PC-9 (cell line): ENCODE data around the gene SLC25A21. TPM values are rescaled to one million over a fixed set of nuclear protein-coding genes. Genes with fewer than 3 reads are reported as not detected.
A peak's percentile ranks its signal among the peaks of the same experiment; 100 is the strongest.

ENCODE experiments used
- Bru-seq: library from RNA; stranded (reverse); fragments of 400-500 nt; gene quantifications from one replicate; lab custom pipeline; 2021; lab: Mats Ljungman, UMichigan
- BruChase-seq, 2 experiments: library from RNA; stranded (reverse); fragments of 400-500 nt; gene quantifications; one replicate each; lab custom pipeline; 2021; lab: Mats Ljungman, UMichigan
- BruUV-seq: library from RNA; stranded (reverse); fragments of 400-500 nt; replicated peaks from 2 replicates; lab custom pipeline; 2021; lab: Mats Ljungman, UMichigan
- CTCF ChIA-PET: fragments of 300-600 bp; sonication (Branson Sonifier 250); formaldehyde crosslinking; loops from one replicate; lab custom pipeline; 2022; ENCODE audit warnings: antibody characterized with exemption; lab: Charles Lee
- POLR2A ChIA-PET: fragments of 300-600 bp; sonication (Branson Sonifier 250); formaldehyde crosslinking; loops from one replicate; lab custom pipeline; 2022; ENCODE audit warnings: antibody characterized with exemption; ENCODE audit not compliant: unreplicated experiment; lab: Charles Lee
- DNase-seq, 2 experiments: peaks; one replicate each; pipeline versions ENCODE4 v3.0.0 to v3.0.0-alpha.2; 2015 to 2022; ENCODE audit warnings: mixed read lengths in 1 of 2
- H2AFZ ChIP-seq: fragments of 200-600 bp; sonication (generic); 2 replicates; pipeline ENCODE4 v1.8.1; 2017; ENCODE audit warnings: antibody characterized with exemption
- H3F3A ChIP-seq: fragments of 200-600 bp; sonication (generic); 2 replicates; pipeline ENCODE4 v1.8.1; 2017; ENCODE audit warnings: antibody characterized with exemption, mild to moderate bottlenecking, low read depth; ENCODE audit not compliant: insufficient read depth
- H3K27ac ChIP-seq: fragments of 200-600 bp; sonication (generic); 2 replicates; pipeline ENCODE4 v1.6.1; 2016; ENCODE audit warnings: mixed run types
- H3K27me3 ChIP-seq: fragments of 200-600 bp; sonication (generic); 2 replicates; pipeline ENCODE4 v1.6.1; 2016; ENCODE audit warnings: low read depth, mixed run types; ENCODE audit not compliant: insufficient read depth
- H3K36me3 ChIP-seq: fragments of 200-600 bp; sonication (generic); 2 replicates; pipeline ENCODE4 v1.6.1; 2016; ENCODE audit warnings: low read depth, mixed run types
- H3K4me1 ChIP-seq: fragments of 200-600 bp; sonication (generic); replicated peaks from 2 replicates; pipeline ENCODE4 v1.6.1; 2016; ENCODE audit warnings: mixed run types; ENCODE audit not compliant: insufficient read depth
- H3K4me2 ChIP-seq: fragments of 200-600 bp; sonication (generic); 2 replicates; pipeline ENCODE4 v1.6.1; 2017; ENCODE audit warnings: mixed run types
- H3K4me3 ChIP-seq: fragments of 200-600 bp; sonication (generic); 2 replicates; pipeline ENCODE4 v1.6.1; 2016; ENCODE audit warnings: mixed run types
- H3K79me2 ChIP-seq: fragments of 200-600 bp; sonication (generic); 2 replicates; pipeline ENCODE4 v1.6.1; 2017; ENCODE audit warnings: low read depth, mixed run types
- H3K9me2 ChIP-seq: fragments of 200-600 bp; sonication (generic); 2 replicates; pipeline ENCODE4 v1.8.1; 2017; ENCODE audit warnings: mild to moderate bottlenecking; ENCODE audit not compliant: insufficient read depth
- H3K9me3 ChIP-seq: fragments of 200-600 bp; sonication (generic); 2 replicates; pipeline ENCODE4 v1.8.1; 2016; ENCODE audit warnings: low read depth; ENCODE audit not compliant: insufficient read depth
- H4K20me1 ChIP-seq: fragments of 200-600 bp; sonication (generic); 2 replicates; pipeline ENCODE4 v1.8.1; 2017; ENCODE audit not compliant: insufficient read depth
- CTCF ChIP-seq: fragments of 200-600 bp; sonication (generic); conservative IDR thresholded peaks from 2 replicates; pipeline ENCODE4 v1.6.1; 2017; ENCODE audit warnings: mixed run types, antibody characterized with exemption, mild to moderate bottlenecking, moderate library complexity
- EZH2 ChIP-seq: fragments of 200-600 bp; sonication (generic); IDR thresholded peaks from 2 replicates; pipeline ENCODE4 v1.8.0; 2017; ENCODE audit warnings: antibody characterized with exemption, low read depth
- intact Hi-C: fragments of 100-400 bp; cut with micrococcal nuclease; formaldehyde crosslinking; loops from one replicate; pipeline ENCODE4 v1.10.0; 2022; ENCODE audit not compliant: unreplicated experiment
- long read RNA-seq: library from polyadenylated mRNA; stranded (forward); transcript quantifications from one replicate; pipeline ENCODE4 v2.0.0, GENCODE V29; 2022
- total RNA-seq: library from RNA; stranded (reverse); gene quantifications from 2 replicates; pipeline ENCODE4 v1.2.3, GENCODE V29; 2021

Gene SLC25A21
- 0.38 and 3.2 TPM in 2 replicates for total RNA-seq
- percentile 31 among the genes with signal in this experiment for Bru-seq, nascent RNA
- percentile 34 among the genes with signal in this experiment for BruChase-seq, experiment 1, labeled RNA remaining after a 2-hour chase
- percentile 25 among the genes with signal in this experiment for BruChase-seq, experiment 2, labeled RNA remaining after a 6-hour chase
- long read RNA-seq, partial matches to known transcripts: 0 of 3 reads
- long read RNA-seq, other reads (novel, unspliced or antisense): 3 of 3 reads

GRCh38 chr14:37172024-37172869 is at the start of gene SLC25A21:
Gene SLC25A21, minus strand, starts transcription at chr14:37172606.
- H3K9me2 ChIP-seq: no peaks in the 10 kb centered on the region
- peaks cover 7% of the 10 kb centered on the region; the same call in 1 of the 2 replicates for H3K79me2 ChIP-seq
- H4K20me1 ChIP-seq: no peaks in the 10 kb centered on the region
- peak within 1 kb of the TSS; percentile 80 for H3K4me3 ChIP-seq
- CTCF ChIA-PET: no interaction called here
- DNase-seq: peak; percentile 63 to 65
- TSS peak; percentile 92 for BruUV-seq
- H2AFZ ChIP-seq: peak within 1 kb of the TSS; percentile 99
- H3K4me2 ChIP-seq: peak within 1 kb of the TSS; percentile 84
- no peaks in the 10 kb centered on the region for H3K9me3 ChIP-seq
- H3K27me3 ChIP-seq: no peaks in the 10 kb centered on the region
- peak within 1 kb of the TSS; percentile 76 for H3K27ac ChIP-seq
- H3F3A ChIP-seq: no peaks in the 10 kb centered on the region
- intact Hi-C loops: loop anchor here (2.0 kb wide), 1 partner anchor 27 kb away; no protein-coding TSS in a partner anchor
- H3K4me1 ChIP-seq: peaks cover 12% of the 10 kb centered on the region
- no peak for TF ChIP-seq EZH2
- no peak for TF ChIP-seq CTCF
- no peaks in the 10 kb centered on the region for H3K36me3 ChIP-seq
- POLR2A ChIA-PET: no interaction called here

- DNase-seq: no peak
- Histone ChIP-seq H3K79me2 (no peaks in the 10 kb centered on the region), H2AFZ (no peak overlapping the region), H3K4me1 (no peaks in the 10 kb centered on the region), H3K27me3 (no peaks in the 10 kb centered on the region), H3K9me2 (no peaks in the 10 kb centered on the region), H3K4me3 (no peak overlapping the region), H3F3A (0 out of 2 replicates have a peak, but pooled peaks cover 3% of the 10 kb centered on the region), H3K27ac (no peak overlapping the region), H3K36me3 (no peaks in the 10 kb centered on the region), H4K20me1 (no peaks in the 10 kb centered on the region), H3K9me3 (no peaks in the 10 kb centered on the region), H3K4me2 (no peak overlapping the region)
- ChIA-PET POLR2A (no interaction called here), CTCF (no interaction called here)
- no peak for TF ChIP-seq EZH2
- no peak for TF ChIP-seq CTCF
- no TSS peak for BruUV-seq
- intact Hi-C loops: no loop called here
Observed at GRCh38 chr14:37221073-37221472, 48.7 kb upstream of the SLC25A21 start.

- intact Hi-C loops: no loop called here
- no peak for DNase-seq
- CTCF ChIA-PET: no interaction called here
Observed at GRCh38 chr14:37215345-37215744, 42.9 kb upstream of the SLC25A21 start.

More at GRCh38 chr14:37215345-37215744, 42.9 kb upstream of the SLC25A21 start:
- POLR2A ChIA-PET: no interaction called here
- Histone ChIP-seq H3K4me3 (no peak overlapping the region), H3K27me3 (no peaks in the 10 kb centered on the region), H4K20me1 (no peaks in the 10 kb centered on the region), H3F3A (no peaks in the 10 kb centered on the region), H3K9me2 (no peaks in the 10 kb centered on the region), H3K27ac (no peak overlapping the region), H2AFZ (no peak overlapping the region), H3K79me2 (no peaks in the 10 kb centered on the region), H3K36me3 (no peaks in the 10 kb centered on the region), H3K9me3 (no peaks in the 10 kb centered on the region), H3K4me2 (no peak overlapping the region), H3K4me1 (no peaks in the 10 kb centered on the region)
- no TSS peak for BruUV-seq
- TF ChIP-seq EZH2: no peak
- no peak for TF ChIP-seq CTCF
